ENCODE results near the gene SKIC2. TPM values are rescaled to one million over a fixed set of nuclear protein-coding genes. Genes with fewer than 3 reads are reported as not detected.

The SKIC2 gene
- total RNA-seq, 1 experiment from 2014 or later: 81.8 TPM

DNA sequence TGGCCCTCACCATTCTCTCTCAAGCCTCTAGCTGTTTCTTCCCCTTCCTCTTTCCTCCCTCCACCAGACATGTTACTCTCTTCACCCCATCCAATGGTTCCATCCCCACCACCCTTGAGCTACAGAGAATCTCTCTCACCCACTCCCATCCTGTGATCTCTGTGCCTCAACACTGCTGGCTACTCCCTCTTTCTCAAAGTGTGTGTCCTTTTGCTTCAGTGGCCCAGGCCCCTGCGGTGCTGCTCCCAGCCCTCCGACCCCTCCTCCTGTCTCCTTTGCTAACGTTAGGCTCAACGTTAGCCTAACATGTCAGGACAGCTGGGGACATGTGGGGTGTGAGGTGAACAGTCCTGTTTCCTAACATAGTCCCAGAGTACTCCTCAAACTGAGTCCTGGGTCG lies 6.1 kb upstream of the SKIC2 start:
- CTCF ChIA-PET: interaction anchor here (0.6 to 2.1 kb wide), 37 partner anchors 11 to 406 kb away, joined by 3 to 21 read pairs (median 5); partner anchors contain the start of genes ABHD16A, ATP6V1G2, C2 and C6orf47
- POLR2A ChIA-PET: interaction anchor here (0.7 to 1.0 kb wide), 2 partner anchors 55 to 65 kb away, joined by 3 read pairs; no protein-coding TSS in a partner anchor
- no peak overlapping the region; the same call in 1 of the 2 replicates for H3K27ac Mint-ChIP-seq
- no peak for DNase-seq (ENCODE audit: low spot score)
- H3K36me3 Mint-ChIP-seq: peaks cover 51% of the 10 kb centered on the region
- H3K4me1 Mint-ChIP-seq: peaks cover 4% of the 10 kb centered on the region
- H3K4me3 Mint-ChIP-seq: no peak overlapping the region
- H3K9me3 Mint-ChIP-seq: no peaks in the 10 kb centered on the region
- no peak for ATAC-seq
- no peak for TF ChIP-seq ETV6 (CRISPR knock-in tag; IDR thresholded peaks at IDR 0.05)
- TF ChIP-seq ZNF121 (CRISPR knock-in tag; IDR thresholded peaks at IDR 0.05): no peak
- TF ChIP-seq CREB1 (CRISPR knock-in tag; IDR thresholded peaks at IDR 0.05): no peak
- TF ChIP-seq FOXP1 (CRISPR knock-in tag; IDR thresholded peaks at IDR 0.05; ENCODE audit: borderline replicate concordance): no peak
- TF ChIP-seq, protein P1, sequence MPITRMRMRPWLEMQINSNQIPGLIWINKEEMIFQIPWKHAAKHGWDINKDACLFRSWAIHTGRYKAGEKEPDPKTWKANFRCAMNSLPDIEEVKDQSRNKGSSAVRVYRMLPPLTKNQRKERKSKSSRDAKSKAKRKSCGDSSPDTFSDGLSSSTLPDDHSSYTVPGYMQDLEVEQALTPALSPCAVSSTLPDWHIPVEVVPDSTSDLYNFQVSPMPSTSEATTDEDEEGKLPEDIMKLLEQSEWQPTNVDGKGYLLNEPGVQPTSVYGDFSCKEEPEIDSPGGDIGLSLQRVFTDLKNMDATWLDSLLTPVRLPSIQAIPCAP (CRISPR knock-in tag; IDR thresholded peaks at IDR 0.05): no peak
- TF ChIP-seq, protein P2, sequence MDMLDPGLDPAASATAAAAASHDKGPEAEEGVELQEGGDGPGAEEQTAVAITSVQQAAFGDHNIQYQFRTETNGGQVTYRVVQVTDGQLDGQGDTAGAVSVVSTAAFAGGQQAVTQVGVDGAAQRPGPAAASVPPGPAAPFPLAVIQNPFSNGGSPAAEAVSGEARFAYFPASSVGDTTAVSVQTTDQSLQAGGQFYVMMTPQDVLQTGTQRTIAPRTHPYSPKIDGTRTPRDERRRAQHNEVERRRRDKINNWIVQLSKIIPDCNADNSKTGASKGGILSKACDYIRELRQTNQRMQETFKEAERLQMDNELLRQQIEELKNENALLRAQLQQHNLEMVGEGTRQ (CRISPR knock-in tag; IDR thresholded peaks at IDR 0.05): no peak
- TF ChIP-seq MXD4 (CRISPR knock-in tag; IDR thresholded peaks at IDR 0.05; ENCODE audit: borderline replicate concordance): no peak
- TF ChIP-seq, protein P3, sequence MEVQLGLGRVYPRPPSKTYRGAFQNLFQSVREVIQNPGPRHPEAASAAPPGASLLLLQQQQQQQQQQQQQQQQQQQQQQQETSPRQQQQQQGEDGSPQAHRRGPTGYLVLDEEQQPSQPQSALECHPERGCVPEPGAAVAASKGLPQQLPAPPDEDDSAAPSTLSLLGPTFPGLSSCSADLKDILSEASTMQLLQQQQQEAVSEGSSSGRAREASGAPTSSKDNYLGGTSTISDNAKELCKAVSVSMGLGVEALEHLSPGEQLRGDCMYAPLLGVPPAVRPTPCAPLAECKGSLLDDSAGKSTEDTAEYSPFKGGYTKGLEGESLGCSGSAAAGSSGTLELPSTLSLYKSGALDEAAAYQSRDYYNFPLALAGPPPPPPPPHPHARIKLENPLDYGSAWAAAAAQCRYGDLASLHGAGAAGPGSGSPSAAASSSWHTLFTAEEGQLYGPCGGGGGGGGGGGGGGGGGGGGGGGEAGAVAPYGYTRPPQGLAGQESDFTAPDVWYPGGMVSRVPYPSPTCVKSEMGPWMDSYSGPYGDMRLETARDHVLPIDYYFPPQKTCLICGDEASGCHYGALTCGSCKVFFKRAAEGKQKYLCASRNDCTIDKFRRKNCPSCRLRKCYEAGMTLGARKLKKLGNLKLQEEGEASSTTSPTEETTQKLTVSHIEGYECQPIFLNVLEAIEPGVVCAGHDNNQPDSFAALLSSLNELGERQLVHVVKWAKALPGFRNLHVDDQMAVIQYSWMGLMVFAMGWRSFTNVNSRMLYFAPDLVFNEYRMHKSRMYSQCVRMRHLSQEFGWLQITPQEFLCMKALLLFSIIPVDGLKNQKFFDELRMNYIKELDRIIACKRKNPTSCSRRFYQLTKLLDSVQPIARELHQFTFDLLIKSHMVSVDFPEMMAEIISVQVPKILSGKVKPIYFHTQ (CRISPR knock-in tag; IDR thresholded peaks at IDR 0.05): no peak
- TF ChIP-seq, protein P4, sequence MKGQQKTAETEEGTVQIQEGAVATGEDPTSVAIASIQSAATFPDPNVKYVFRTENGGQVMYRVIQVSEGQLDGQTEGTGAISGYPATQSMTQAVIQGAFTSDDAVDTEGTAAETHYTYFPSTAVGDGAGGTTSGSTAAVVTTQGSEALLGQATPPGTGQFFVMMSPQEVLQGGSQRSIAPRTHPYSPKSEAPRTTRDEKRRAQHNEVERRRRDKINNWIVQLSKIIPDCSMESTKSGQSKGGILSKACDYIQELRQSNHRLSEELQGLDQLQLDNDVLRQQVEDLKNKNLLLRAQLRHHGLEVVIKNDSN (CRISPR knock-in tag; IDR thresholded peaks at IDR 0.05): no peak
- TF ChIP-seq JUN (CRISPR knock-in tag; IDR thresholded peaks at IDR 0.05): no peak
- TF ChIP-seq, protein P5, sequence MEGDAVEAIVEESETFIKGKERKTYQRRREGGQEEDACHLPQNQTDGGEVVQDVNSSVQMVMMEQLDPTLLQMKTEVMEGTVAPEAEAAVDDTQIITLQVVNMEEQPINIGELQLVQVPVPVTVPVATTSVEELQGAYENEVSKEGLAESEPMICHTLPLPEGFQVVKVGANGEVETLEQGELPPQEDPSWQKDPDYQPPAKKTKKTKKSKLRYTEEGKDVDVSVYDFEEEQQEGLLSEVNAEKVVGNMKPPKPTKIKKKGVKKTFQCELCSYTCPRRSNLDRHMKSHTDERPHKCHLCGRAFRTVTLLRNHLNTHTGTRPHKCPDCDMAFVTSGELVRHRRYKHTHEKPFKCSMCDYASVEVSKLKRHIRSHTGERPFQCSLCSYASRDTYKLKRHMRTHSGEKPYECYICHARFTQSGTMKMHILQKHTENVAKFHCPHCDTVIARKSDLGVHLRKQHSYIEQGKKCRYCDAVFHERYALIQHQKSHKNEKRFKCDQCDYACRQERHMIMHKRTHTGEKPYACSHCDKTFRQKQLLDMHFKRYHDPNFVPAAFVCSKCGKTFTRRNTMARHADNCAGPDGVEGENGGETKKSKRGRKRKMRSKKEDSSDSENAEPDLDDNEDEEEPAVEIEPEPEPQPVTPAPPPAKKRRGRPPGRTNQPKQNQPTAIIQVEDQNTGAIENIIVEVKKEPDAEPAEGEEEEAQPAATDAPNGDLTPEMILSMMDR (IDR thresholded peaks at IDR 0.05): no peak; the same call in 1 of the 2 replicates
- TF ChIP-seq, protein P6, sequence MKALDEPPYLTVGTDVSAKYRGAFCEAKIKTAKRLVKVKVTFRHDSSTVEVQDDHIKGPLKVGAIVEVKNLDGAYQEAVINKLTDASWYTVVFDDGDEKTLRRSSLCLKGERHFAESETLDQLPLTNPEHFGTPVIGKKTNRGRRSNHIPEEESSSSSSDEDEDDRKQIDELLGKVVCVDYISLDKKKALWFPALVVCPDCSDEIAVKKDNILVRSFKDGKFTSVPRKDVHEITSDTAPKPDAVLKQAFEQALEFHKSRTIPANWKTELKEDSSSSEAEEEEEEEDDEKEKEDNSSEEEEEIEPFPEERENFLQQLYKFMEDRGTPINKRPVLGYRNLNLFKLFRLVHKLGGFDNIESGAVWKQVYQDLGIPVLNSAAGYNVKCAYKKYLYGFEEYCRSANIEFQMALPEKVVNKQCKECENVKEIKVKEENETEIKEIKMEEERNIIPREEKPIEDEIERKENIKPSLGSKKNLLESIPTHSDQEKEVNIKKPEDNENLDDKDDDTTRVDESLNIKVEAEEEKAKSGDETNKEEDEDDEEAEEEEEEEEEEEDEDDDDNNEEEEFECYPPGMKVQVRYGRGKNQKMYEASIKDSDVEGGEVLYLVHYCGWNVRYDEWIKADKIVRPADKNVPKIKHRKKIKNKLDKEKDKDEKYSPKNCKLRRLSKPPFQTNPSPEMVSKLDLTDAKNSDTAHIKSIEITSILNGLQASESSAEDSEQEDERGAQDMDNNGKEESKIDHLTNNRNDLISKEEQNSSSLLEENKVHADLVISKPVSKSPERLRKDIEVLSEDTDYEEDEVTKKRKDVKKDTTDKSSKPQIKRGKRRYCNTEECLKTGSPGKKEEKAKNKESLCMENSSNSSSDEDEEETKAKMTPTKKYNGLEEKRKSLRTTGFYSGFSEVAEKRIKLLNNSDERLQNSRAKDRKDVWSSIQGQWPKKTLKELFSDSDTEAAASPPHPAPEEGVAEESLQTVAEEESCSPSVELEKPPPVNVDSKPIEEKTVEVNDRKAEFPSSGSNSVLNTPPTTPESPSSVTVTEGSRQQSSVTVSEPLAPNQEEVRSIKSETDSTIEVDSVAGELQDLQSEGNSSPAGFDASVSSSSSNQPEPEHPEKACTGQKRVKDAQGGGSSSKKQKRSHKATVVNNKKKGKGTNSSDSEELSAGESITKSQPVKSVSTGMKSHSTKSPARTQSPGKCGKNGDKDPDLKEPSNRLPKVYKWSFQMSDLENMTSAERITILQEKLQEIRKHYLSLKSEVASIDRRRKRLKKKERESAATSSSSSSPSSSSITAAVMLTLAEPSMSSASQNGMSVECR (CRISPR knock-in tag; IDR thresholded peaks at IDR 0.05; ENCODE audit: borderline replicate concordance): no peak
- TF ChIP-seq, protein P7, sequence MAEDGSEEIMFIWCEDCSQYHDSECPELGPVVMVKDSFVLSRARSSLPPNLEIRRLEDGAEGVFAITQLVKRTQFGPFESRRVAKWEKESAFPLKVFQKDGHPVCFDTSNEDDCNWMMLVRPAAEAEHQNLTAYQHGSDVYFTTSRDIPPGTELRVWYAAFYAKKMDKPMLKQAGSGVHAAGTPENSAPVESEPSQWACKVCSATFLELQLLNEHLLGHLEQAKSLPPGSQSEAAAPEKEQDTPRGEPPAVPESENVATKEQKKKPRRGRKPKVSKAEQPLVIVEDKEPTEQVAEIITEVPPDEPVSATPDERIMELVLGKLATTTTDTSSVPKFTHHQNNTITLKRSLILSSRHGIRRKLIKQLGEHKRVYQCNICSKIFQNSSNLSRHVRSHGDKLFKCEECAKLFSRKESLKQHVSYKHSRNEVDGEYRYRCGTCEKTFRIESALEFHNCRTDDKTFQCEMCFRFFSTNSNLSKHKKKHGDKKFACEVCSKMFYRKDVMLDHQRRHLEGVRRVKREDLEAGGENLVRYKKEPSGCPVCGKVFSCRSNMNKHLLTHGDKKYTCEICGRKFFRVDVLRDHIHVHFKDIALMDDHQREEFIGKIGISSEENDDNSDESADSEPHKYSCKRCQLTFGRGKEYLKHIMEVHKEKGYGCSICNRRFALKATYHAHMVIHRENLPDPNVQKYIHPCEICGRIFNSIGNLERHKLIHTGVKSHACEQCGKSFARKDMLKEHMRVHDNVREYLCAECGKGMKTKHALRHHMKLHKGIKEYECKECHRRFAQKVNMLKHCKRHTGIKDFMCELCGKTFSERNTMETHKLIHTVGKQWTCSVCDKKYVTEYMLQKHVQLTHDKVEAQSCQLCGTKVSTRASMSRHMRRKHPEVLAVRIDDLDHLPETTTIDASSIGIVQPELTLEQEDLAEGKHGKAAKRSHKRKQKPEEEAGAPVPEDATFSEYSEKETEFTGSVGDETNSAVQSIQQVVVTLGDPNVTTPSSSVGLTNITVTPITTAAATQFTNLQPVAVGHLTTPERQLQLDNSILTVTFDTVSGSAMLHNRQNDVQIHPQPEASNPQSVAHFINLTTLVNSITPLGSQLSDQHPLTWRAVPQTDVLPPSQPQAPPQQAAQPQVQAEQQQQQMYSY (CRISPR knock-in tag; IDR thresholded peaks at IDR 0.05): no peak
- no peak for TF ChIP-seq NR3C1 (CRISPR knock-in tag; conservative IDR thresholded peaks at IDR 0.05; ENCODE audit: low read depth)
- H3K27me3 Mint-ChIP-seq (ENCODE audit: low read depth): peaks cover 12% of the 10 kb centered on the region
